RPMI7951 (cell line): ENCODE measurements around the gene HDX. TPM values are rescaled to one million over a fixed set of nuclear protein-coding genes. Genes with fewer than 3 reads are reported as not detected.
"Not testable (repeated sequence)": the region's sequence is repeated elsewhere in the genome, so short reads cannot be mapped to it uniquely, and the experiment has no call there.

Experiments used
- DNase-seq: peaks from one replicate; pipeline ENCODE4 v3.0.0-alpha.2; 2012; ENCODE audit warnings: low read depth
- total RNA-seq: library from RNA; depleted of rRNA; stranded (reverse); fragments of >200 nt; shearing (Covaris generic); gene quantifications from 2 replicates; pipeline ENCODE4 v1.2.3, GENCODE V29; 2014

HDX gene
- total RNA-seq, 1 experiment from 2014 or later, result 4.9 TPM

DNA sequence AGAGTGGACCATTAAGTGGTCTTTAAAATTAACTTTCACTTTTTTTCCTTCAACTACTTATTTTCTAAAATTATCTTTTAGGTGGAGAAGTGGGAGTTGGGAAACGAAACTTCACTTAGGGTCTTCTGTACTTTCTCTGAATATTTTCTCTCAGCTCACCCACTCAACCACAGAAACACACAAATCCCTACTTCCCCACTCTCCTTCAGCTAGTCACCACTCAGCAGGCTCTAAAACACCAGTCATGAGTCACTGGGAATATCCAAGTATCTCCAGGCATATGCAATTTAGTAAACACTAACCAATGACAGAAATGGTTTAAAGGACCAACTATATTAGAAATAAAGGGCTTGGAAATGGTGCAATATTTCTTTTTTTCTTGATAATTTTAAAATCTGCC is 161.3 kb downstream of the HDX start:
- DNase-seq, result peak; percentile 0

DNA sequence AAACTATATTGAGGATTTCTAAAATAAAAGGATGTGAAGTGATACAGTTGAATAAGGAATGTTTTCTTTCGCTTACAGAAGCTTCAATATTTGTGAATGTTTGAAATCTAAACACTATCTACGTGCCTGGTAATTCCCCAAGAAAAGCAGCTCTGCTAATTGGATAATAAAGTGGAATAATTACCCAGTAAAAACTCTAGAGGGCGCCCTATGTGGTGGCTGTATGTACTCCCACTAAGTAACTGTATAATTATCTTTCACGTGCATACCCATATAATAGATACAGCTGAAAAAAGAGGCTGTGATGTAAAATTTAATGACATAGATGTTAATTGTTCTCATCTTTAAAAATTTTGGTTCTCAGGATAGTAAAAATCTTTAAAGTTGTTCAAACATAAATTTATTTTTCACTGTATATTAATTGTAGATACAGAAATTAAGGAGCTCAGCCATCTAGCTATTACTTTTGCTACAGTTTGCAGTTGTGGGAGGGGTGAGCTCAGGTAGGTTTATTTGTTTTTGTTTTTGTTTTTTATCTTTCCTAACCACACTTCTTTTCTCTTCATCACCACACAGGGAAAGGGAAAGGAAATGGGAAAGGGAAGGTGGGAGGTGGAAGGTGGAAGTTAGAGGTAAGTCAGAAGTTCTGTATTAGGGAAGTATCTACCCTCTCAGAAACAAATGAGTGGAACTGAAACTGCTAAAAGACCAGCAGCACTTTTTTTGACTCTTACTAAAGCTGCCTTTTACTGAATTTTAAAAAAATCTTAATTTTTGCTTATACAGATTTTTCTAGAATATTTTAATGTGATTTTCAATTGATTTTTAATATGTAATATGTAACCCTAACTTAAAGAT is 162.5 kb downstream of the HDX start:
- DNase-seq, result peak; percentile 5

DNA sequence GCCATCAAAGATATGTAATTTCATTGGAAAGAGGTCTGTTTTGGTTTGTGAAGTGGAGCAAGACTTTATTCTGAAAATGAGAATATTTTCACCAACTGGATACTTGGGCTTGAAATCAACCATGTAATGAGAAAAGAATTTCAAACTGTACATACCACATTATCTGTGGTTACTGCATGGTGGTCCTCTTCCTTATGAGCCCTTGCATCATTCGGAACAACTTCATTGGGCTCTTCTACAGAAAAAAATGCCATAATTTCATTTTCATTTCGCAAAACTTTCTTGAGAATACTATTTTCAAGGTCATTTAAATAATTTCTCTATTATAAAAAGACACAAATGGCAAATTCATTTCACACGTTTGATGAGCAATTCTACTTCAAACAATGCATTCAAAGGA is 165.6 kb downstream of the HDX start:
- no peak for DNase-seq

DNA sequence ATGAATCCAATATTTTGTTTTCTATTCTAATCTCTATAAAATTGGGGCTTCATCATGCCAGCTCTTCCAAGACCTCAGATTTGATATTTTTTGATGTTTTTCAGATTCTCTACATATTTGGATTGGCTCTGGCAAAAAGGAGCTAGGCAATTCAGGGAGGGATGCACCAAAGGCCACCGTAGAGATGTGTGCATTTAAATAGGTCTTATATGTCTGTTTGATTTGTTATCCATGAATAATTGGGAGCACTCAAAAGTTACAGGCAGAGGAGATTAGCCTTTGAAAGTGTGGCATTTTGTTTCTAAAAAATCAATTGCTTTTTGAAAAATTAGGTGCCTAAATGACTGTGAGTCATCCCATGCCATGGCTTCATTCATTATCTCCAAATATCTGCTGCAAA is 167.1 kb downstream of the HDX start:
- no peak for DNase-seq

DNA sequence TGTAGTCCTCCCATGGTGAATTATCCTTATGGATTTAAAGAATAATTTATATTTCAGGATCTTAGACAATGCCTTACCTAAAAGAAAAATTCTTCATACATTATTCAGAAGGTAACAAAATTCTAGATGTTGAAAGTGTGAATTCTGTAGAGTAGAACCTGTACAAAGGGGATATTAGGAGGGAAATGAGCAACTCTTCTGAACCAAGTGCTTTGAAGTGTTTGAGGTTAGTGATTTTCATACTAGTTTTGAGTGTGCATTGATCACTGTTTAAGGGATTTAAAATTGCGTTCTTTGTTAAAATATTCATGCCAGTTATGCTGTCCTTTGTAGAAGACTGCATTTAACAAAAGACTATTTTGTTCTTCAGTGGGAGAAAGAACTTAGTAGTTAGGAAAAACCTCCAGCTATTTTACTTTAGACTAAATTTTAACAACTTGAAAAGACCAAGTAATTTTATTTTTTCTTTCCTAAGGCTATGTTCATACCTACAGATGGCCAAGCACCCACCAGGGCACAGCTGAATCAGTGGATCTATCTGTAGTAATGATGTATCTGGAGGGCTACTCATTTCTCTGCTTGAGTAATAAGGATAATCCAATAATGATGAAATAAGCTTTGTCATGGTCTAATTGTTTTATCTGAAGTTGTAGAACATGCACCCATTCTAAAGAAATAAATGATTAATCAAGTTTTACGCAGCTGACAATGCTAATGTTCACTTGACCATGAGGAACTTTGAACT is 180.0 kb downstream of the HDX start:
- DNase-seq, result no peak

DNA sequence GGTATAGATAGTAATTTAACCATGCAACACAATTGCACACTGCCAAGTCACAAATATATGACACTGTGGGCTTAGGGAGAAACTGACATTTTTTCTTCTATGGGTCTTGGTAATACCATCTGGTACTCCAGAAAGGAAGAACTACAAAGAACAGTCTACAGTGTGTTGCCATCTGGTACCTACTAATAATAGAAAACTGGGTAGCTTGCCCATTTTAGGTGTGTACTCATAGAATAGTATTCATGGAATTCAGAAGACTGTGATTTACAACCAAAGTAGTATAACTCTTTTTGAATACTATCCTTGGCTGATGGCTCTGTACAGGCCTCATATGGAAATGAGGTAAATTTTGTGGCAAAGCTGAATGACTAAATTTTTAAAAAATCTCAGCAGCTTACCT is 181.6 kb downstream of the HDX start:
- no peak for DNase-seq

DNA sequence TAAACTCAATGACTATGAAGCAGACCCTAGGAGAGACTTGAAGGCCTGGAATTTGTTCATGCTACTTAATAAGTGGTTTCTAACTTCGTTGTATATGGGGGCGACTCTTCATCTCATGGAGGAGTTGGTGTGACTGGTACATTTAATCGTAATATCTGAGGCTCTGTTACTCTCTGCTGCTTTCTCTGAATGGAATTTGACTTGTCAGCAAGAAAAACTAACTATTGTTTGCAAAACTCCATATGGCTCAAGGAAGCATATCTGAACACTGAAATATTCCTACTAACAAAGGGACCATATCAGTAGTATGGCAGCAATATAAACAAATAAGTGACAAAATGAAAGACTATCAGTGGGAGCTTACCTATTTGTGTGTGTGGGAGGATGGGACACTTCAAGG is 182.2 kb downstream of the HDX start:
- no peak for DNase-seq

DNA sequence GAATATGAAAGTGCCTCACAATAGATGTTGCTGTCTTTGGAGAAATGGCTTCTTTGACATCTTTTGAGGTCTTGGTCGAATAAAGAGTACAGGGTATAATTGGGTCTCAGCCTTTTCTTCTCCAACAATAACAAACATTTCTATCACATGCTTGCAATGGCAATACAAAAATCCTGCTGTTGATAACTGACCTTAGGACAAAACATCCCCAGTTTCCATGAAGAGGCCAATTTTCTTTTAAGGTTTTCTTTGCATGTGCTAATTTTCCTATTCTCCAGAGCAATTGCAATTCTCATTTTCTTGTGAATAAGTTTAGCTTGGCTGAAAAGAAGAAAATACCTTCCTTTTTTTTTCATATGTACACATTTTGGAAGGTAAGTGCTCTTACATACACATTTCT is 183.6 kb downstream of the HDX start:
- DNase-seq, result no peak

DNA sequence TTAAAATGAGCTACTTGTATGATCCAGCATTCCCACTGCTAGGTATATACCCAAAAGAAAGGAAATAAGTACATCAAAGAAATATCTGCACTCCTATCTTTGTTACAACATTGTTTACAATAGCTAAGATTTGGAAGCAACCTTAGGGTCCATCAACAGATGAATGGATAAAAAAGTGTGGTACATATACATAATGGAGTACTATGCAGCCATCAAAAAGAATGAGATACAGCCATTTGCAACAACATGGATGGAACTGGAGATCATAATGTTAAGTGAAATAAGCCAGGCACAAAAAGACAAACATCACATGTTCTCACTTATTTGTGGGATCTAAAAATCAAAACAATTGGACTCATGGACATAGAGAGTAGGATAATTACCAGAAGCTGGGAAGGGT is 186.3 kb downstream of the HDX start:
- DNase-seq, result not testable (repeated sequence)
